Body of pancreas (tissue), 4 donors: Measurements from ENCODE around the gene LYAR.

Experiments used
- CTCF ChIP-seq, 7 experiments: fragments of 450-650 bp in 4 of 7; fragments of 200-600 bp in 3 of 7; sonication (generic) in 3 of 7; IDR thresholded peaks; one replicate each; pipeline ENCODE4 v1.5.1; 2016 to 2019; ENCODE audit warnings: antibody characterized with exemption in 7 of 7
- POLR2A ChIP-seq, 3 donors: fragments of 450-650 bp; IDR thresholded peaks; one replicate each; pipeline ENCODE4 v1.6.1; 2016; ENCODE audit warnings: antibody characterized with exemption in 3 of 3, mild to moderate bottlenecking in 2 of 3

- TF ChIP-seq CTCF (IDR thresholded peaks at IDR 0.05): no peak
- no peak for TF ChIP-seq POLR2A (IDR thresholded peaks at IDR 0.05)
Observed at GRCh38 chr4:4281787-4282186, 8.2 kb downstream of the LYAR start.
